Measurements from ENCODE around the gene SEMA4B.

DNA sequence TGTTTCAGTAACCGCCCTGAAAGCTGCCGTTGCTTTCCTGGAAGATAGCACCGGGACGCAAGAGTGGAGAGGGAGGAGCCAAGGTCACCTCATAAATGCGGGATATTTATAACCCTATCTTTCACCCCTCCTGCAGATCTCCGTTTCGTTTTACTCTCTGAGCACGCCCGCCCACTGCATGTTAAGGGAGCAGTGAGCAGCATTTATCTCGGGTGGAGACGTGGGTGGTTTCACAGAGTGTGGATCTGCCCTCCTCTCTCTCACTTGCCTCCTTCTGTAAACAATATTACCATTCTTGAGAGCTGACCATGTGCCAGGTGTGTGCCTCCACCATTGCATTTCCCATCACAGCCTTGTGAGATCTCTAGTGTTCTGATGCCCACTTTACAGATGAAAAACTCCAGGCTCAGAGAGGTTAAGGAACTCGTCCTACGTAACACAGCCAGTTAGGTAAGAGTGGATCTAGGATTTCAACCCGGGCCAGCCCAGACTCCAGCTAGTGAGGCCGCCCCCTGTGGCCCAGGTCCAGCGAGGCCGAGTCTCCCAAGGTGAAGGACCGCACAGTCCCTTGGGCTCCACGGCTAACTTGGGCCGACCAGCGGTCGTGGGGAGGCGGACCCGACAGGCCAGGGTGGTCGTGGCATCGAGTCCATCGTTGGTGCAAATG, 16.9 kb upstream of the SEMA4B start:
- TF ChIP-seq, protein P1, sequence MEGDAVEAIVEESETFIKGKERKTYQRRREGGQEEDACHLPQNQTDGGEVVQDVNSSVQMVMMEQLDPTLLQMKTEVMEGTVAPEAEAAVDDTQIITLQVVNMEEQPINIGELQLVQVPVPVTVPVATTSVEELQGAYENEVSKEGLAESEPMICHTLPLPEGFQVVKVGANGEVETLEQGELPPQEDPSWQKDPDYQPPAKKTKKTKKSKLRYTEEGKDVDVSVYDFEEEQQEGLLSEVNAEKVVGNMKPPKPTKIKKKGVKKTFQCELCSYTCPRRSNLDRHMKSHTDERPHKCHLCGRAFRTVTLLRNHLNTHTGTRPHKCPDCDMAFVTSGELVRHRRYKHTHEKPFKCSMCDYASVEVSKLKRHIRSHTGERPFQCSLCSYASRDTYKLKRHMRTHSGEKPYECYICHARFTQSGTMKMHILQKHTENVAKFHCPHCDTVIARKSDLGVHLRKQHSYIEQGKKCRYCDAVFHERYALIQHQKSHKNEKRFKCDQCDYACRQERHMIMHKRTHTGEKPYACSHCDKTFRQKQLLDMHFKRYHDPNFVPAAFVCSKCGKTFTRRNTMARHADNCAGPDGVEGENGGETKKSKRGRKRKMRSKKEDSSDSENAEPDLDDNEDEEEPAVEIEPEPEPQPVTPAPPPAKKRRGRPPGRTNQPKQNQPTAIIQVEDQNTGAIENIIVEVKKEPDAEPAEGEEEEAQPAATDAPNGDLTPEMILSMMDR (conservative IDR thresholded peaks at IDR 0.05; ENCODE audit: low read length) = no peak
- TF ChIP-seq EZH2phosphoT487 (IDR thresholded peaks at IDR 0.05; ENCODE audit: borderline replicate concordance) = no peak

Data from Loucy (cell line).